GM21526 (cell line): ENCODE measurements around the gene DDT.
A peak's percentile ranks its signal among the peaks of the same experiment; 100 is the strongest.
"Not testable (repeated sequence)": the region's sequence is repeated elsewhere in the genome, so short reads cannot be mapped to it uniquely, and the experiment has no call there.

Experiments used
- ATAC-seq: cut with Tn5 transposase; IDR thresholded peaks from one replicate; pipeline ENCODE4 v1.9.1; 2021; ENCODE audit warnings: moderate library complexity; ENCODE audit not compliant: unreplicated experiment, low FRiP score

DDT gene

GRCh38 chr22:23993080-23993479 is 18.8 kb upstream of the DDT start:
- ATAC-seq: not testable (repeated sequence)

DNA sequence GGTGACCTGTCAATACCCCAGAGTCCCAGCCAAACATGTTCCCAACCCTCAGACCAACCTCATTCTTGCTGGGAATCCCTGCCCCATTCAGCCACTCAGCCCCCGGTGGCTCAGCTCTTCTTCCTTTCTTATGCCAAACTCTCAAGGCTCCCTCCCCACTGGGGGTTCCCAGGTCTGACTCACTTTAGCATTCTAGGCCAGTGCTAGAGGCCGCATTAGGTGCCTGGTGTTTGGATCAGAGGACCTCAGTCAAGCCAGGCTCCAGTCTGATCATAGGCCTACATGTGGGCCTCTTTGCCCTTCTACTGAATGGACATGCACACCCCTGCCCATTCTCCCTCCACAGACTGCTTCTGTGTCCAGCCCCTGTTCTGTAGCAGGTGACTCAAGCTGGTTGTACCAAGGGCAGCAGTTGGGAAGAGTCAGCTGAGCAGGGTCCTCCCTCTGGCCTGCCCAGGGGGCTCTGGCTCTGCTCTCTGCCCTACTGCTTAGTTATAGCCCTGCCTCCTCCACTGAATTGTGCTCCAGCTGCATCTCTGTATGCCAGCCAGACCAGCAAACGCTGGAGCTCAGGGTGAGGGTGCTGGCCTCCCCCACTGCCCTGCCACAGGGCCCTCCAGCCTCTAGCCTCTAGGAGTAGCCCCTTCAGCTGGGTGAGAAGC is 15.5 kb upstream of the DDT start:
- ATAC-seq: not testable (repeated sequence)

- ATAC-seq: not testable (repeated sequence)
Measured at GRCh38 chr22:23986538-23987178, 12.4 kb upstream of the DDT start.

GRCh38 chr22:23986089-23986488 is 11.8 kb upstream of the DDT start:
- not testable (repeated sequence) for ATAC-seq

- no peak for ATAC-seq
Measured at GRCh38 chr22:23984430-23984829, 10.2 kb upstream of the DDT start.

GRCh38 chr22:23980567-23980966 is 6.3 kb upstream of the DDT start:
- not testable (repeated sequence) for ATAC-seq

DNA sequence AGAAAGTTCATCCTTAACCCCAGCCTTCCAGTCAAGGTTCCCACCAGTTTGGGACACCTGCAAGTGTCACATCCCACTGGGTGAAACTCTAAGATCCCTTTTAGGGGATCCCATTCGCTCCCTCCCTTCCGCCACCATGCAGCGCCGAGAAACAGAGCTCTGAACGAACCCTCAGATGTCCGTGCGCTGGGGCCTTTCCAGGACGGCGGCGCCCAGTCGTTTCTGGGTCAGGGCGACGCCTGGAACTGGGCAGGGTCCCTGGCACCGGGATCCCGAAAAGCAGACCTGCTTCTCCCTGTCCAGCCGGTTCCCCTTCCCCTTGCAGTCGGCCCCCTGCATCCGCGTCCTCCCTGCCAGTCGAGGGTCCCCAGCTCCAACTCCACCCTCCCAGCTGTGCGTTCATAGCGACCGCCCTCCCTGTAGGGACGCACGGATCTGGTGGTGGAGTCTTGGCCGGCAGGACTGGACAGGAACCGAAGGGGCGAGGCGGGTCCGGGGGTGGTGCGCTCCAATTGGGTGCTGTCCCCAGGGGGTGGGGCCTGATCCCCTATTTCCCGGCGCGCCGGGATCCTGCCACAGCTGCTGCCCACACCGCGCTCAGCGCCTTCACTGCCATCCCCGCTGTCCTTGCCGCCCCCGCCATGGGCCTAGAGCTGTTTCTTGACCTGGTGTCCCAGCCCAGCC is 5.5 kb upstream of the DDT start, which contains the start of gene GSTT2:
TSS of gene GSTT2 (plus strand) at position 578 of the 684 bp plus-strand sequence.
- ATAC-seq: not testable (repeated sequence)

GRCh38 chr22:23977304-23977703 is 3.1 kb upstream of the DDT start:
- ATAC-seq: not testable (repeated sequence)

GRCh38 chr22:23974836-23975352 is 653 bp upstream of the DDT start:
- ATAC-seq: not testable (repeated sequence)

DNA sequence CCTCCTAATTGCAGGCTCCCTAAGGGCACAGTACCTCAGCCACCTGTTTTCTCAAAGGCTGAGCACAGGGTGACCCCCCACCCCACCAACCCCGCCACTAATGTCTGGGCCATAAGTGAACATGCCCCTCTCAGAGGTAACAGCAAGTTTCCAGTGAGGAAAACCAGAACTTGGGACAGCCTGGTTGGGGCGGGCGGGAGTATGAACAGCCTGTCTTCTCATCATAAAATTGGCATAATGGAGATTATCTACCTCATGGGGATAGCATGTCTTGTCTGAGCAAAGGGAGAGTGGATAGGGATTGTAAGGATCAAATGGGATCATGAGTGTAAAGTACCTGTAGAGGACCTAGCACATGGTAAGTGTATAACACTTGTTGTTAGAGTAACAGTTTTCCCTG is 2.3 kb downstream of the DDT start:
- ATAC-seq: not testable (repeated sequence)

DNA sequence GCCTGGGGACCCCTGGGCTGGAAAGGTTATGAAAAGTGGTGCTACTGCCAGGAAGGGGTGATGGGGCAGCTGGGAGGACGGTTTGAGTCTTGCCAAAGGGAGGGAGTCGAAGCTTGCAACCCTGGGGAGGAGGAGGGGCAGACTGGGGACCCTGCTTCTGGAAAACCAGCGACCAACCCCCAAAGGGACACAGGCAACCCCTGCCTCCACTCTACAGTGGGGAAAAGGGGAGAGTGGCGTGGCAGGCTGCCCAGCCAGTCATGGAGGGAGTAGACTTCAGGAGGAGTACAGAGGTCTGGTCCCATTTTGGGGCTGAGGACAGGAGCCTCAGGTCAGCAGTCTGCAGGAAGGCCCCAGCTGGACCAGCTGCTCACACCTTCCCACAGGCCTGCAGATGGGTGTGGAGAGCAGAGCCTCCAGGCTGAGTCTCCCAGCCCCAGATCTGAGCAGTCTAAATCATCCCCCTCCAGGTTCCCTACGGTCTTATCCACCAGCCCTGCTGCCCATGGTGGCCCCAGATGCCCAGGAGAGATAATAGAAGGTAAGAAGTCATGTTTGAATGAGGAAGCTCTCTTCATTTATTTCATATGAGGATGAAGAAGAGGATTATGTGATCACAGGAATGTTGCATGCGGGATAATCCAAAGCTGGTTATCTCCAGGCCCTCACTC is 3.3 kb downstream of the DDT start:
- no peak for ATAC-seq

DNA sequence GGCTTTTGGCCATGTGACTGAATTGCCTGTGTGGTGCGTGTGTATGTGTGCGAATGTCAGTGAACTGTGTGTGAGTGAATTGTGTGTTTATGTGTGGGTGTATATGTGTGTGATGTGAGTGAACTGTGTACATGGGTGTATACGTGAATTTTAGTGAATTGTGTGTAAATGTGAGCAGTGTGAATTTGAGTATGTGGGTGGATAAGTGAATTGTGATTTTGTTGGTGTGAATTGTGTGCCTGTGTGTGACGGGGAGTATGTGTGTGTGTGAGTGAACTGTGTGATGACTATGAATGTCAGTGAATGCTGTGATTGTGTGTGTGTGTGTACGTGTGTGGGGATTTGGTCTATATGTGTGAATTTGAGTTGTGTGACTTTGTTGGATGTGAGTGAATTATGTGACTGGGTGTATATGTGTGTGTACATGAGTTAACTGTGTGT is 4.0 kb downstream of the DDT start:
- ATAC-seq: no peak

DNA sequence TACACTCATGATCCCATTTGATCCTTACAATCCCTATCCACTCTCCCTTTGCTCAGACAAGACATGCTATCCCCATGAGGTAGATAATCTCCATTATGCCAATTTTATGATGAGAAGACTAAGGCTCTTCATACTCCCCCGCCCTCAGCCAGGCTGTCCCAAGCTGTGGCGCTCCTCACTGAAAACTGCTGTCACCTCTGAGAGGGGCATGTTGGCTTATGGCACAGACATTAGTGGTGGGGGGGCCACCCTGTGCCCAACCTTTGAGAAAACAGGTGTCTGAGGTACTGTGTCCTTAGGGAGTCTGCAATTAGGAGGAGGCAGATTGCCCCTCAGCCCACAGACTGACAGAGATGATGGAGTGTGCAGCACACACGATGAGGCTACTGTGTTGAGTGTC is 5.2 kb downstream of the DDT start:
- ATAC-seq: no peak

- peak; percentile 73 for ATAC-seq
Measured at GRCh38 chr22:23966568-23966967, 7.7 kb downstream of the DDT start, which contains the start of gene DDTL. Gene DDTL, plus strand, starts transcription at chr22:23966888. Its CDS starts 27 bp downstream, at chr22:23966915.

- ATAC-seq: peak; percentile 23
Measured at GRCh38 chr22:23966094-23966493, 8.1 kb downstream of the DDT start.

DNA sequence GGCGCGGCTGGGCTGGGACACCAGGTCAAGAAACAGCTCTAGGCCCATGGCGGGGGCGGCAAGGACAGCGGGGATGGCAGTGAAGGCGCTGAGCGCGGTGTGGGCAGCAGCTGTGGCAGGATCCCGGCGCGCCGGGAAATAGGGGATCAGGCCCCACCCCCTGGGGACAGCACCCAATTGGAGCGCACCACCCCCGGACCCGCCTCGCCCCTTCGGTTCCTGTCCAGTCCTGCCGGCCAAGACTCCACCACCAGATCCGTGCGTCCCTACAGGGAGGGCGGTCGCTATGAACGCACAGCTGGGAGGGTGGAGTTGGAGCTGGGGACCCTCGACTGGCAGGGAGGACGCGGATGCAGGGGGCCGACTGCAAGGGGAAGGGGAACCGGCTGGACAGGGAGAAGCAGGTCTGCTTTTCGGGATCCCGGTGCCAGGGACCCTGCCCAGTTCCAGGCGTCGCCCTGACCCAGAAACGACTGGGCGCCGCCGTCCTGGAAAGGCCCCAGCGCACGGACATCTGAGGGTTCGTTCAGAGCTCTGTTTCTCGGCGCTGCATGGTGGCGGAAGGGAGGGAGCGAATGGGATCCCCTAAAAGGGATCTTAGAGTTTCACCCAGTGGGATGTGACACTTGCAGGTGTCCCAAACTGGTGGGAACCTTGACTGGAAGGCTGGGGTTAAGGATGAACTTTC is 13.0 kb downstream of the DDT start, which contains the start of gene GSTT2B:
TSS of gene GSTT2B (minus strand) at position 112 of the 688 bp plus-strand sequence. CDS start at position 48, 64 bp downstream.
- not testable (repeated sequence) for ATAC-seq

DNA sequence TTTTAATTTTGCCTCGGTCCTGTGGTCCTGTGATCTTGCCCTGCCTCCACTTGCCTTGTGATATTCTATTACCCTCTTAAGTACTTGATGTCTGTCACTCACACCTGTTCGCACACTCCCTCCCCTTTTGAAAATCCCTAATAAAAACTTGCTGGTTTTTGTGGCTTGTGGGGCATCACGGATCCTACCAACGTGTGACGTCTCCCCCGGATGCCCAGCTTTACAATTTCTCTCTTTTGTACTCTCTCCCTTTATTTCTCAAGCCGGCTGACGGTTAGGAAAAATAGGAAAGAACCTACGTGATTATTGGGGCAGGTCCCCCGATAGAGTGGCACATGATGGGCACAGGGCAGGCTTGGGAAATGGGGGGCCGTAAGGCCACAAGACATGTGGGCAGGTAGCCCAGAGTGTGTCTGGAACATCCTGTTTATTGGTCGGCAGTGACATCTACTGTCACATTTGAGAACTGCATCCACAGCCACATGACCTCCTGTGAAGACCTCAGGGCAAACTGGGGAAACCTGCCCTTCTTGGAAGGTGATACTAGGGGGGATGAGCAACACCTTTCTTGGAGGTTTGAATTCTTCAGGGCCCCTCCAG is 17.8 kb downstream of the DDT start:
- ATAC-seq: not testable (repeated sequence)

- ATAC-seq: not testable (repeated sequence)
Measured at GRCh38 chr22:23955886-23956285, 18.4 kb downstream of the DDT start.

GRCh38 chr22:23954991-23955305 is 19.3 kb downstream of the DDT start:
- not testable (repeated sequence) for ATAC-seq
